ENCODE results near the gene PMEL. TPM values are rescaled to one million over a fixed set of nuclear protein-coding genes. Genes with fewer than 3 reads are reported as not detected.

Gene PMEL
- total RNA-seq, 1 donor from 2014 or later: 136 TPM

- H3K4me1 Mint-ChIP-seq (ENCODE audit: unreplicated experiment): peaks cover 11% of the 10 kb centered on the region
- no peak for DNase-seq (ENCODE audit: extremely low spot score, unreplicated experiment)
- H3K27ac Mint-ChIP-seq: no peak overlapping the region
- H3K27me3 Mint-ChIP-seq: no peaks in the 10 kb centered on the region
- no peak overlapping the region for H3K4me3 Mint-ChIP-seq
- peaks cover 3% of the 10 kb centered on the region for H3K36me3 Mint-ChIP-seq
- H3K9me3 Mint-ChIP-seq: no peaks in the 10 kb centered on the region
- TF ChIP-seq CTCF (conservative IDR thresholded peaks at IDR 0.05): no peak
These were observed 23.2 kb downstream of the PMEL start for GRCh38 chr12:55942577-55943136.

- peaks cover 5% of the 10 kb centered on the region for H3K27me3 Mint-ChIP-seq
- H3K4me1 Mint-ChIP-seq (ENCODE audit: unreplicated experiment): peaks cover 11% of the 10 kb centered on the region
- peaks cover 3% of the 10 kb centered on the region for H3K36me3 Mint-ChIP-seq
- H3K27ac Mint-ChIP-seq: no peak overlapping the region
- no peaks in the 10 kb centered on the region for H3K9me3 Mint-ChIP-seq
- H3K4me3 Mint-ChIP-seq: no peak overlapping the region
- TF ChIP-seq CTCF (conservative IDR thresholded peaks at IDR 0.05): no peak
- no peak for DNase-seq (ENCODE audit: extremely low spot score, unreplicated experiment)
These were observed 23.8 kb downstream of the PMEL start for GRCh38 chr12:55942055-55942454.

GRCh38 chr12:55940065-55940732, 25.6 kb downstream of the PMEL start:
- H3K27me3 Mint-ChIP-seq: peaks cover 16% of the 10 kb centered on the region
- peak; percentile 95 for TF ChIP-seq CTCF (conservative IDR thresholded peaks at IDR 0.05)
- peaks cover 11% of the 10 kb centered on the region for H3K4me1 Mint-ChIP-seq (ENCODE audit: unreplicated experiment)
- peak; percentile 83 for DNase-seq (ENCODE audit: extremely low spot score, unreplicated experiment)
- H3K4me3 Mint-ChIP-seq: peak overlapping the region; percentile 54
- peak overlapping the region; percentile 9 for H3K27ac Mint-ChIP-seq
- peaks cover 3% of the 10 kb centered on the region for H3K36me3 Mint-ChIP-seq
- H3K9me3 Mint-ChIP-seq: no peaks in the 10 kb centered on the region

GRCh38 chr12:55938826-55939501, 26.9 kb downstream of the PMEL start:
- Mint-ChIP-seq H3K27ac (no peak overlapping the region), H3K9me3 (no peaks in the 10 kb centered on the region)

GRCh38 chr12:55937981-55938380, 27.9 kb downstream of the PMEL start:
- Mint-ChIP-seq H3K36me3 (peaks cover 3% of the 10 kb centered on the region), H3K4me1 (ENCODE audit: unreplicated experiment) (peaks cover 11% of the 10 kb centered on the region), H3K27ac (no peak overlapping the region), H3K27me3 (peaks cover 34% of the 10 kb centered on the region), H3K9me3 (no peaks in the 10 kb centered on the region), H3K4me3 (no peak overlapping the region)
- TF ChIP-seq CTCF (conservative IDR thresholded peaks at IDR 0.05): no peak
- no peak for DNase-seq (ENCODE audit: extremely low spot score, unreplicated experiment)

More at GRCh38 chr12:55938826-55939501, 26.9 kb downstream of the PMEL start:
- no peak for DNase-seq (ENCODE audit: extremely low spot score, unreplicated experiment)
- Mint-ChIP-seq H3K4me1 (ENCODE audit: unreplicated experiment) (peaks cover 11% of the 10 kb centered on the region), H3K4me3 (no peak overlapping the region), H3K36me3 (peaks cover 3% of the 10 kb centered on the region), H3K27me3 (peaks cover 27% of the 10 kb centered on the region)
- no peak for TF ChIP-seq CTCF (conservative IDR thresholded peaks at IDR 0.05)
